ENCODE data around the gene CD4.

Gene CD4

DNA sequence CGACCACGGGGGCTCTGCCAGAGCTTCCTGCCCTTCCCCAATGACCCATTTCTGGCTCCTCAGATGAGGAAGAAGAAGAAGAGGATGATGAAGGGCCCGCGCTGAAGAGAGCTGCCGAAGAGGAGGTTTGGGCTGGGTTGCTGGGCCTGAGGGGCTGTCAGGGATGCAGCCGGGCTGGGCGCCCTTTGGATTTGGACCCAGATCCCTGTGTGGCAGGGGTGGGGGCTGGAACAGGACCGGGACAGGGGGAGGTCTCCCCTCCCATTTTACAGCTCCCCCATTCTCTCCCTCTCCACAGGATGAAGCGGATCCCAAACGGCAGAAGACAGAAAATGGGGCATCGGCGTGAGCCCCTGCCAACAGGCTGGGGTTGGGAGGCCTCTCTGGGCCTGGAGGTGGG lies 19.2 kb upstream of the CD4 start:
- TF ChIP-seq, protein P1, sequence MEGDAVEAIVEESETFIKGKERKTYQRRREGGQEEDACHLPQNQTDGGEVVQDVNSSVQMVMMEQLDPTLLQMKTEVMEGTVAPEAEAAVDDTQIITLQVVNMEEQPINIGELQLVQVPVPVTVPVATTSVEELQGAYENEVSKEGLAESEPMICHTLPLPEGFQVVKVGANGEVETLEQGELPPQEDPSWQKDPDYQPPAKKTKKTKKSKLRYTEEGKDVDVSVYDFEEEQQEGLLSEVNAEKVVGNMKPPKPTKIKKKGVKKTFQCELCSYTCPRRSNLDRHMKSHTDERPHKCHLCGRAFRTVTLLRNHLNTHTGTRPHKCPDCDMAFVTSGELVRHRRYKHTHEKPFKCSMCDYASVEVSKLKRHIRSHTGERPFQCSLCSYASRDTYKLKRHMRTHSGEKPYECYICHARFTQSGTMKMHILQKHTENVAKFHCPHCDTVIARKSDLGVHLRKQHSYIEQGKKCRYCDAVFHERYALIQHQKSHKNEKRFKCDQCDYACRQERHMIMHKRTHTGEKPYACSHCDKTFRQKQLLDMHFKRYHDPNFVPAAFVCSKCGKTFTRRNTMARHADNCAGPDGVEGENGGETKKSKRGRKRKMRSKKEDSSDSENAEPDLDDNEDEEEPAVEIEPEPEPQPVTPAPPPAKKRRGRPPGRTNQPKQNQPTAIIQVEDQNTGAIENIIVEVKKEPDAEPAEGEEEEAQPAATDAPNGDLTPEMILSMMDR (IDR thresholded peaks at IDR 0.05; ENCODE audit: insufficient read depth, low read depth, low read length, missing control alignments) = no peak
- DNase-seq (ENCODE audit: low read depth) = no peak
- no peak overlapping the region for H3K4me3 ChIP-seq (ENCODE audit: low read depth, low read length)

DNA sequence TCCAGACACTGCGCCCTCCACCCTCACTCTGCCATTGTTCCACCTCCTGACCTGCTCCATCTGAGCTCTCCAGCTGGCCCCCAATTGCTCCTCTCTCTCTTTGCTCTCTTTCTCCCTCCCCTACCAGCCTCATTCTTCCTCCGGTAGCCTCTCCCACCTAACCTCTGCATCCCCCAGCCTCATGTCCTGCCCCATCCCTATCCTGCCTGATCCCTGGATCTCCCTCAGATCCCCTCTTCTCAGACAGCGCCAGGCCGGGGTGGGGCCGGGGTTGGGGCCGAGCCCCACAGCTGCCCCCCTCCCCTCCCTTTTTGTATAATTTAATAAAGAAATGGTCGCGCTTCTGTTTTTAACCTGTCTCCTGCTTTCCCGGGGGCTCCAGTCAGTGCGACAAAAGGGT lies 18.7 kb upstream of the CD4 start:
- TF ChIP-seq, protein P1 (IDR thresholded peaks at IDR 0.05; ENCODE audit: insufficient read depth, low read depth, low read length, missing control alignments) = no peak
- H3K4me3 ChIP-seq (ENCODE audit: low read depth, low read length) = no peak overlapping the region
- no peak for DNase-seq (ENCODE audit: low read depth)

GRCh38 chr12:6771091-6771495 lies 18.2 kb upstream of the CD4 start:
- no peak overlapping the region for H3K4me3 ChIP-seq (ENCODE audit: low read depth, low read length)
- DNase-seq (ENCODE audit: low read depth) = no peak
- TF ChIP-seq, protein P1 (IDR thresholded peaks at IDR 0.05; ENCODE audit: insufficient read depth, low read depth, low read length, missing control alignments) = no peak

- TF ChIP-seq, protein P1 (IDR thresholded peaks at IDR 0.05; ENCODE audit: insufficient read depth, low read depth, low read length, missing control alignments) = no peak
- no peak for DNase-seq (ENCODE audit: low read depth)
- H3K4me3 ChIP-seq (ENCODE audit: low read depth, low read length) = no peak overlapping the region
Observed at GRCh38 chr12:6771509-6772330, 17.6 kb upstream of the CD4 start.

DNA sequence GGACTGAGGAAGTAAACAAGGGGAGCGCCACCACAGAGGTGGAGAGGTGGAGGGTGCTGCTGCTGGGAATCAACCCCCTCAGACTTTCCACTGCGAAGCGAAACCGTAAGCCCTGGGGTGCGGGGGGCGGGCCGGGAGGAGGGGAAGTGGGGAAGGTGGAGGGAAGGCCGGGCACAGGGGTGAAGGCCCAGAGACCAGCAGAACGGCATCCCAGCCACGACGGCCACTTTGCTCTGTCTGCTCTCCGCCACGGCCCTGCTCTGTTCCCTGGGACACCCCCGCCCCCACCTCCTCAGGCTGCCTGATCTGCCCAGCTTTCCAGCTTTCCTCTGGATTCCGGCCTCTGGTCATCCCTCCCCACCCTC lies 17.0 kb upstream of the CD4 start, which contains the start of gene LAG3:
LAG3 (plus strand) TSS at position 190 of the 365 bp plus-strand sequence. CDS start 333 bp downstream, outside the sequence.
- no peak for DNase-seq (ENCODE audit: low read depth)
- H3K4me3 ChIP-seq (ENCODE audit: low read depth, low read length) = peak within 1 kb of the TSS; percentile 8; the same call in 1 of the 2 replicates
- TF ChIP-seq, protein P1 (IDR thresholded peaks at IDR 0.05; ENCODE audit: insufficient read depth, low read depth, low read length, missing control alignments) = no peak

DNA sequence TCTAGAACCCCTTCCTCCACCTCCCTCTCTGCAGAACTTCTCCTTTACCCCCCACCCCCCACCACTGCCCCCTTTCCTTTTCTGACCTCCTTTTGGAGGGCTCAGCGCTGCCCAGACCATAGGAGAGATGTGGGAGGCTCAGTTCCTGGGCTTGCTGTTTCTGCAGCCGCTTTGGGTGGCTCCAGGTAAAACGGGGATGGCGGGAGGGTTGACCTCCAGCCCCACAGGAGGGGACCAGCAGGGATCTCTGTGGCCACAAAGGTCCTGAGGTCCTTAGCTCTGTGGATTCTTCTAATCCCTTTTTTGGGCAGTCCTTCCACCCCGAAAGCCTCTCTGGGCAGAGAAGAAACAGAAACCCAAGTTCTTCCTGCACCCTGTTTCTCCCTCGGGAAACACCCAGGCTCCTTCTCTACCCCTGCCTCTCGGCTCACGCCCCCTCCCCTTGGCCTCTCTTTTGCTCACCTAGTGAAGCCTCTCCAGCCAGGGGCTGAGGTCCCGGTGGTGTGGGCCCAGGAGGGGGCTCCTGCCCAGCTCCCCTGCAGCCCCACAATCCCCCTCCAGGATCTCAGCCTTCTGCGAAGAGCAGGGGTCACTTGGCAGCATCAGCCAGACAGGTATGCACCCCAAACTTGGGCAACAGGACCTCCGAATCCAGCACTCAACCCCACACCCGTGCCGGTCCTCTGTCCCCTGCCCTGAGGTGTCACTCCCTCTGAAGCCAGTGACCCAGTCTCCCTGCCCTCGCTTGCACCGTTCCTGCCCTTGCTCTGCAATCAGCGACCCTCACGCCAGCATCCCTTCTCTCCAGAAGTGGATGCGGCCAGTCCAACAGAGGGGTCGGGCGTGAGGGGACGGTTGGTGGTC lies 16.4 kb upstream of the CD4 start:
- no peak for DNase-seq (ENCODE audit: low read depth)
- peak overlapping the region; percentile 8; the same call in 1 of the 2 replicates for H3K4me3 ChIP-seq (ENCODE audit: low read depth, low read length)
- TF ChIP-seq, protein P1 (IDR thresholded peaks at IDR 0.05; ENCODE audit: insufficient read depth, low read depth, low read length, missing control alignments) = no peak
